ENCODE measurements around the gene SAMD4A.
A peak's percentile ranks its signal among the peaks of the same experiment; 100 is the strongest.

SAMD4A gene

DNA sequence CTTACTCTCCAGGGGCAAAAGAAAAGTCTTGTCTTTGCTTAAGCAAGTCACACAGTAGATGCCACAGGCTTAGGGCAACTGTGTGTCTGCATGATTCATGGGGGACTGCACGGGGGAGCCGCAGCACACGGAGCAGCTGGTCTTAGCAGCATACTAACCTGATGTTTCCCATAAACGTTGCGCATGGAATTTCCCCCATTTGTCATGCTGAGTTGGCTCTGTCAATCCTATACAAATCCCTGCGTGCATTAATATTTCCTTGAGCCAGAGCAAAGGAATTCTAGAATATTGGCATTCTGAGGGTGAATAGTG is 71.2 kb downstream of the SAMD4A start:
- H3K9me3 Mint-ChIP-seq: no peaks in the 10 kb centered on the region
- H3K4me1 Mint-ChIP-seq: peaks cover 75% of the 10 kb centered on the region
- TF ChIP-seq, protein P1, sequence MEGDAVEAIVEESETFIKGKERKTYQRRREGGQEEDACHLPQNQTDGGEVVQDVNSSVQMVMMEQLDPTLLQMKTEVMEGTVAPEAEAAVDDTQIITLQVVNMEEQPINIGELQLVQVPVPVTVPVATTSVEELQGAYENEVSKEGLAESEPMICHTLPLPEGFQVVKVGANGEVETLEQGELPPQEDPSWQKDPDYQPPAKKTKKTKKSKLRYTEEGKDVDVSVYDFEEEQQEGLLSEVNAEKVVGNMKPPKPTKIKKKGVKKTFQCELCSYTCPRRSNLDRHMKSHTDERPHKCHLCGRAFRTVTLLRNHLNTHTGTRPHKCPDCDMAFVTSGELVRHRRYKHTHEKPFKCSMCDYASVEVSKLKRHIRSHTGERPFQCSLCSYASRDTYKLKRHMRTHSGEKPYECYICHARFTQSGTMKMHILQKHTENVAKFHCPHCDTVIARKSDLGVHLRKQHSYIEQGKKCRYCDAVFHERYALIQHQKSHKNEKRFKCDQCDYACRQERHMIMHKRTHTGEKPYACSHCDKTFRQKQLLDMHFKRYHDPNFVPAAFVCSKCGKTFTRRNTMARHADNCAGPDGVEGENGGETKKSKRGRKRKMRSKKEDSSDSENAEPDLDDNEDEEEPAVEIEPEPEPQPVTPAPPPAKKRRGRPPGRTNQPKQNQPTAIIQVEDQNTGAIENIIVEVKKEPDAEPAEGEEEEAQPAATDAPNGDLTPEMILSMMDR (IDR thresholded peaks at IDR 0.05; ENCODE audit: unreplicated experiment in 3 of 3): no peak
- no peaks in the 10 kb centered on the region for H3K36me3 Mint-ChIP-seq (ENCODE audit: low read depth)
- H3K4me3 Mint-ChIP-seq: peak overlapping the region in 1 of 3 experiments; percentile 25
- H3K27me3 Mint-ChIP-seq (ENCODE audit: low read depth): no peaks in the 10 kb centered on the region
- peak overlapping the region; percentile 36 to 70 (median 52) for H3K27ac Mint-ChIP-seq

DNA sequence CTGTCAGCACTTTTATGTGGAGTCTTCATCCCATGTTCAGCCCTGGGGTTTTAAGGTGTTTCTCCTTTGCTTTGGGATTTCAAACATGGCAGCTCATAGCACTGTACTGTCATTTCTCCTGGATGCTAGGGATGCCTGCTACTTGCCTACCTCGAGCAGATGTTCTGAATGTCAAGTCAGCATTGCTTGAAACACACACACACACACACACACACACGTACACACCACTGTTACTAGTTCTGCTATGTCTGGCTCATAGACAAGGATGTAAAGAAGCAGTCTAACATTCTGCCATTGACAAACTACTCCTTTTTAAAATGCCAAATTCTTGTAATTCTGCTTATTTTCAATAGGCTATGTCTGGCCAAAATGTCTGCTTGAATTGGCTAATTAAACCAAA is 72.7 kb downstream of the SAMD4A start:
- Mint-ChIP-seq H3K27me3 (ENCODE audit: low read depth) (no peaks in the 10 kb centered on the region), H3K27ac (peak overlapping the region in 2 of 3 experiments; percentile 61 to 70), H3K4me3 (no peak overlapping the region), H3K36me3 (ENCODE audit: low read depth) (no peaks in the 10 kb centered on the region), H3K4me1 (peaks cover 76% of the 10 kb centered on the region), H3K9me3 (no peaks in the 10 kb centered on the region)
- TF ChIP-seq, protein P1 (IDR thresholded peaks at IDR 0.05; ENCODE audit: unreplicated experiment in 3 of 3): no peak

- H3K9me3 Mint-ChIP-seq: no peaks in the 10 kb centered on the region
- H3K4me1 Mint-ChIP-seq: peaks cover 76% of the 10 kb centered on the region
- TF ChIP-seq, protein P1 (IDR thresholded peaks at IDR 0.05; ENCODE audit: unreplicated experiment in 3 of 3): no peak
- H3K27me3 Mint-ChIP-seq (ENCODE audit: low read depth): no peaks in the 10 kb centered on the region
- H3K27ac Mint-ChIP-seq: peak overlapping the region in 2 of 3 experiments; percentile 13 to 68
- no peak overlapping the region for H3K4me3 Mint-ChIP-seq
- H3K36me3 Mint-ChIP-seq (ENCODE audit: low read depth): no peaks in the 10 kb centered on the region
These were observed 73.6 kb downstream of the SAMD4A start for GRCh38 chr14:54640506-54640905.

DNA sequence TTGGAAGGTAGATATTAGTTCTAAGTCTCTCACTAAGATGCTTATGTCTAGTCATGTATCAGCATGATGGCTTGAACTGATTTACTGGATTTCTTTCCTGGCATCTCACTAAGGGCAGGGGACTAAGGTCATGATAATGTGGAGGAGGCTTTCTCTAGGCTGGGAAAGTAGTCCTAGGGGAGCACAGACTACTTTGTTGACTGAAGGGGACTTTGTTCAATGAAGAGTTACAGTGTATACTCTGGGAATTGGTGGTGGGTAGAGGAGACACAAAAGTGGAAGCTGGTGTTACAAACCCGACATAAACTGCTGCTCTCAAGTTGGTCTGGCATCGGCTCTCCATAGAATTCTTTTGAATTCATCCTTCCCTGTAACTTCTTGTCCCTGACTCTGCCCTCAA is 75.2 kb downstream of the SAMD4A start:
- TF ChIP-seq, protein P1 (IDR thresholded peaks at IDR 0.05; ENCODE audit: unreplicated experiment in 3 of 3): no peak
- Mint-ChIP-seq H3K27me3 (ENCODE audit: low read depth) (no peaks in the 10 kb centered on the region), H3K4me3 (no peak overlapping the region), H3K4me1 (peaks cover 61% of the 10 kb centered on the region), H3K9me3 (no peaks in the 10 kb centered on the region), H3K27ac (peak overlapping the region in 1 of 3 experiments; percentile 15), H3K36me3 (ENCODE audit: low read depth) (no peaks in the 10 kb centered on the region)

DNA sequence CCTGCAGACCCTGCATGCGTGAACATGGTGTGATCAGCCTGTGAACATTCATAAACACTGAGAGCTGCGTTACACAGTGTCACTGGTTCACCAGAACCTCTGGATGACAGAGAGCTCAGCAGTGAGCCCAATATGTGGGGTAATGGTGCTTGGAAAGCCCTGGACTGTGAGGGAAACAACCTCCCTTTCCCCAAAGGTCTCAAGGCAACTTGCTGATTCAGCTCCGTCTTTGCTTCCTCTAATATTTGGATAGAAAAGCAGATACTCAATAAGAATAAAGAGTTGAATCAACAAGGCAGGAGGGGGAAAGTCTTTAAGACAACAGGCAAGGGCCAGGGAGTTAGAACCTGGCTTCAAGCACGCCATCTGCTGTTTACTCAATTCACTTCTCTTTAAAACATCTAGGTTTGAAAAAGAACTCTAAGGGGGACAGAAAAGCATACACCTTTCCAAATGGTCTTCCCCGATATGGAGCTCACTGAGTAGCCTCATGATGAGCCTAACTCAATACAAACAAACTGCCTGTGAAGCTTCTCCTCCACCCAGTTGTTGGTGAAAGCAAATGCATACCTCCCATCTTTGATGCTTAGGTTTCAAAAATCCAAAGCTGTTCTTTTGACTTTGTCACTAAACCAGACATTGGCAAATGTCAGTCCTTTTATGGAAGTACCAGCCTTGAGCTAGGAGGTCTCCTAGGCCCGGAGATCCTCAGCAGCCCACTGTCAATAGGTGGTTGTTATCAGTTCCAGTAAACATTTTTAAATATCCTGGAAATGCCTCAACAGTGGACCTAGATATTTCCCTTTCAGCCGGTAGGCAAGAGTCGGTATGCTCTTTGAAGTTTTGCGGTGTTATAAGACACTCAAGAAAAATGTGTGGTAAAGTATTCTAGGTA is 76.1 kb downstream of the SAMD4A start:
- H3K36me3 Mint-ChIP-seq (ENCODE audit: low read depth): no peaks in the 10 kb centered on the region
- TF ChIP-seq, protein P1 (IDR thresholded peaks at IDR 0.05; ENCODE audit: unreplicated experiment in 3 of 3): peak in 2 of 3 experiments; percentile 25 to 28
- H3K27me3 Mint-ChIP-seq (ENCODE audit: low read depth): no peaks in the 10 kb centered on the region
- H3K4me1 Mint-ChIP-seq: peaks cover 51% of the 10 kb centered on the region
- H3K4me3 Mint-ChIP-seq: no peak overlapping the region
- peak overlapping the region in 1 of 3 experiments; percentile 0 for H3K27ac Mint-ChIP-seq
- no peaks in the 10 kb centered on the region for H3K9me3 Mint-ChIP-seq
